IgD-negative memory B cell (primary cell): ENCODE results near the gene PTPRJ. TPM values are rescaled to one million over a fixed set of nuclear protein-coding genes. Genes with fewer than 3 reads are reported as not detected.
"Not testable (repeated sequence)": the region's sequence is repeated elsewhere in the genome, so short reads cannot be mapped to it uniquely, and the experiment has no call there.

Source experiments
- H3K27ac Mint-ChIP-seq, 3 donors: one replicate each; pipeline ENCODE4 v1.8.0; 2020 to 2022; ENCODE audit warnings: mild to moderate bottlenecking in 3 of 3, mixed read lengths in 3 of 3, moderate library complexity in 1 of 3
- H3K27me3 Mint-ChIP-seq: one replicate; pipeline ENCODE4 v1.8.0; 2021; ENCODE audit warnings: mixed read lengths
- H3K36me3 Mint-ChIP-seq: one replicate; pipeline ENCODE4 v1.8.0; 2020; ENCODE audit warnings: mild to moderate bottlenecking, mixed read lengths
- H3K4me1 Mint-ChIP-seq, 3 donors: one replicate each; pipeline ENCODE4 v1.8.0; 2020 to 2022; ENCODE audit warnings: mixed read lengths in 3 of 3, mild to moderate bottlenecking in 1 of 3
- H3K4me3 Mint-ChIP-seq, 4 donors: one replicate each; pipeline ENCODE4 v1.8.0; 2020 to 2022; ENCODE audit warnings: mild to moderate bottlenecking in 4 of 4, mixed read lengths in 4 of 4, moderate library complexity in 3 of 4
- H3K9me3 Mint-ChIP-seq, 3 donors: one replicate each; pipeline ENCODE4 v1.8.0; 2020 to 2021; ENCODE audit warnings: mixed read lengths in 3 of 3, mild to moderate bottlenecking in 1 of 3
- polyA plus RNA-seq: library from polyadenylated mRNA; unstranded; fragments of 300-500 nt; fragmentation: Illumina TruSeq; gene quantifications from one replicate; pipeline ENCODE4 v1.2.3, GENCODE V29; 2021

Gene PTPRJ
- polyA plus RNA-seq, 1 donor from 2014 or later, result 8.1 TPM

GRCh38 chr11:48134221-48134922 is 154.0 kb downstream of the PTPRJ start:
- no peaks in the 10 kb centered on the region for H3K4me1 Mint-ChIP-seq
- no peak overlapping the region for H3K4me3 Mint-ChIP-seq
- no peaks in the 10 kb centered on the region for H3K9me3 Mint-ChIP-seq
- no peak overlapping the region for H3K27ac Mint-ChIP-seq
- peaks cover 5% of the 10 kb centered on the region for H3K36me3 Mint-ChIP-seq
- H3K27me3 Mint-ChIP-seq, result no peaks in the 10 kb centered on the region

DNA sequence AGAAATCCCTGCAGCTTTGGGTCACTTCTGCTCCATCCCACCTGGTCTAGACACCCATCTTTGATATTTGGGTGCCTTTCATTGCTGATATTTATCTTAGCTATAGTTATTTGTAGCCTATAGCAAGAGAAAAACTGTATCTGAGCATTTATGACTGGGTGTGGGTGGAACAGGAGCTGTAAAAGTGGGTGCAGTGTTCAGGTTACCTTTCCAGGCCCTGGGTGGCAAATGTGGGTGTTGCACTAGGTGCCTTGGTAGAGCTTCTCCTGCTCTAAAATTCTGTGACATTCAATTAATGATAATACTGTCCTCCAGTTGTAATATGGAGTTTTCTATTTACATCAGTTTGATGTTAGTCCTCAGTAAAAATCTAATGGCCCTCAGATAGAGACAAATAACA is 157.9 kb downstream of the PTPRJ start:
- H3K9me3 Mint-ChIP-seq, result no peaks in the 10 kb centered on the region
- H3K4me1 Mint-ChIP-seq, result peaks cover 0 to 8% (median 1%) of the 10 kb centered on the region in 3 donors
- H3K4me3 Mint-ChIP-seq, result no peak overlapping the region
- H3K36me3 Mint-ChIP-seq, result peaks cover 6% of the 10 kb centered on the region
- H3K27me3 Mint-ChIP-seq, result no peaks in the 10 kb centered on the region
- H3K27ac Mint-ChIP-seq, result no peak overlapping the region

DNA sequence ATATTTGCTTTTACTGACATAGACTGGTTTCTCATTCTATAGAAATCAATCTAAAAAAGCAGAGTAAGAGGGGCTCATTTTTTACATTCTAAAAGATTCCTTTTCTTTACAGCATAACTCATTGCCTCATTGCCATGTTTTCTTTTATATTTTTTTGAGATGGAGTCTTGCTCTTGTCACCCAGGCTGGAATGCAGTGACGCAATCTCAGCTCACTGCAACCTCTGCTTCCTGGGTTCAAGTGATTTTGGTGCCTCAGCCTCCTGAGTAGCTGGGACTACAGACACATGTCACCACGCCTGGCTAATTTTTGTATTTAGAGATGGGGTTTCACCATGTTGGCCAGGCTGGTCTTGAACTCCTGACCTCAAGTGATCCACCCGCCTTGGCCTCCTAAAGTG is 159.5 kb downstream of the PTPRJ start:
- H3K27ac Mint-ChIP-seq, result peak overlapping the region in 1 of 3 donors; percentile 69
- not testable (repeated sequence) for H3K4me1 Mint-ChIP-seq, H3K27me3 Mint-ChIP-seq, H3K36me3 Mint-ChIP-seq, H3K9me3 Mint-ChIP-seq, H3K4me3 Mint-ChIP-seq

DNA sequence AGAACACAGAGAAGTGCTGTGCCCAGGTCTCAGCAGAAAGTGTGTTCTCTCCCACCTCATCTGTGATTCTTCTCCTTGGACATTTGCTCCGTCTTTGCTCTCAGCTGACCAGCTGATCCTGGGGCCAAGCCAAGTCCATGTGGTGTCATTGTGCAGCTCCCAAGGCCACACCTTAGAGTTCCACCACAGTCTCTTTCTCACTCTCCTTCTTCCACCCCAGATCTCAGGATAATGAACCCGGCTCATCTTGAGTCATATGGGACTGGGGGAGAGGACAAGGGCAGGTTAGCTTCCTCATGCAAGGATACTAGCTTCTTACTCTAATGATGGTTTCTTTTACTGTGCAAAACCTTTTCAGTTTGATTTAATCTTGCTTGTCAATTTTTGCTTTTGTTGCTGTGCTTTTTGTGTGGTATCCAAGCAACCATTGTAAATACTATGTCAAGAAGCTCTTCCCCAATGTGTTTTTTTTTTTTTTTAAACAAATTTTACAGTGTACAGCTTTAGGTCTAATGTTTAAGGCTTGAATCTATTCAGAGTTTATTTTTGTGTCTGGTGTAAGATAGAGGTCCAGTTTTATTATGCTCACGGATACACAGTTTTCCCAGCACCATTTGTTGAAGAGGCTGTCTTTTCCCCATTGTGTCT is 161.2 kb downstream of the PTPRJ start:
- no peak overlapping the region for H3K4me3 Mint-ChIP-seq
- no peaks in the 10 kb centered on the region for H3K9me3 Mint-ChIP-seq
- H3K27me3 Mint-ChIP-seq, result no peaks in the 10 kb centered on the region
- H3K36me3 Mint-ChIP-seq, result peaks cover 8% of the 10 kb centered on the region
- peak overlapping the region in 1 of 3 donors; percentile 74 for H3K27ac Mint-ChIP-seq
- peaks cover 0 to 8% (median 1%) of the 10 kb centered on the region in 3 donors for H3K4me1 Mint-ChIP-seq

GRCh38 chr11:48142889-48143288 is 162.5 kb downstream of the PTPRJ start:
- Mint-ChIP-seq H3K4me3 (no peak overlapping the region), H3K36me3 (peaks cover 8% of the 10 kb centered on the region), H3K27me3 (no peaks in the 10 kb centered on the region), H3K9me3 (no peaks in the 10 kb centered on the region), H3K27ac (no peak overlapping the region), H3K4me1 (peaks cover 0 to 8% (median 1%) of the 10 kb centered on the region in 3 donors)

GRCh38 chr11:48148749-48149148 is 168.4 kb downstream of the PTPRJ start:
- Mint-ChIP-seq H3K36me3 (peaks cover 8% of the 10 kb centered on the region), H3K27me3 (no peaks in the 10 kb centered on the region), H3K27ac (no peak overlapping the region), H3K9me3 (peaks cover 6 to 8% (median 7%) of the 10 kb centered on the region in 3 donors), H3K4me1 (peaks cover 0 to 2% (median 0%) of the 10 kb centered on the region in 3 donors), H3K4me3 (no peak overlapping the region)

GRCh38 chr11:48150213-48150612 is 169.9 kb downstream of the PTPRJ start:
- Mint-ChIP-seq H3K4me3 (no peak overlapping the region), H3K9me3 (peaks cover 6 to 15% (median 10%) of the 10 kb centered on the region in 3 donors), H3K36me3 (peaks cover 8% of the 10 kb centered on the region), H3K27me3 (no peaks in the 10 kb centered on the region), H3K27ac (no peak overlapping the region), H3K4me1 (peaks cover 0 to 2% (median 0%) of the 10 kb centered on the region in 3 donors)

GRCh38 chr11:48154151-48154550 is 173.8 kb downstream of the PTPRJ start:
- Mint-ChIP-seq H3K36me3 (peaks cover 17% of the 10 kb centered on the region), H3K9me3 (peaks cover 8 to 15% (median 10%) of the 10 kb centered on the region in 3 donors), H3K27ac (no peak overlapping the region), H3K4me1 (peaks cover 0 to 2% (median 0%) of the 10 kb centered on the region in 3 donors), H3K27me3 (no peaks in the 10 kb centered on the region), H3K4me3 (no peak overlapping the region)

GRCh38 chr11:48161951-48162884 is 181.9 kb downstream of the PTPRJ start:
- Mint-ChIP-seq H3K27me3 (no peaks in the 10 kb centered on the region), H3K4me3 (no peak overlapping the region), H3K36me3 (peaks cover 10% of the 10 kb centered on the region), H3K9me3 (no peaks in the 10 kb centered on the region), H3K4me1 (no peaks in the 10 kb centered on the region), H3K27ac (peak overlapping the region in 1 of 3 donors; percentile 20)

GRCh38 chr11:48162885-48163268 is 182.5 kb downstream of the PTPRJ start:
- H3K4me3 Mint-ChIP-seq, result no peak overlapping the region
- no peaks in the 10 kb centered on the region for H3K27me3 Mint-ChIP-seq
- no peaks in the 10 kb centered on the region for H3K9me3 Mint-ChIP-seq
- H3K36me3 Mint-ChIP-seq, result peaks cover 8% of the 10 kb centered on the region
- no peak overlapping the region for H3K27ac Mint-ChIP-seq
- no peaks in the 10 kb centered on the region for H3K4me1 Mint-ChIP-seq

- H3K4me1 Mint-ChIP-seq, result no peaks in the 10 kb centered on the region
- no peak overlapping the region for H3K27ac Mint-ChIP-seq
- H3K4me3 Mint-ChIP-seq, result no peak overlapping the region
- H3K36me3 Mint-ChIP-seq, result peaks cover 10% of the 10 kb centered on the region
- H3K9me3 Mint-ChIP-seq, result no peaks in the 10 kb centered on the region
- no peaks in the 10 kb centered on the region for H3K27me3 Mint-ChIP-seq
Measured at GRCh38 chr11:48163360-48164100, 183.2 kb downstream of the PTPRJ start.

DNA sequence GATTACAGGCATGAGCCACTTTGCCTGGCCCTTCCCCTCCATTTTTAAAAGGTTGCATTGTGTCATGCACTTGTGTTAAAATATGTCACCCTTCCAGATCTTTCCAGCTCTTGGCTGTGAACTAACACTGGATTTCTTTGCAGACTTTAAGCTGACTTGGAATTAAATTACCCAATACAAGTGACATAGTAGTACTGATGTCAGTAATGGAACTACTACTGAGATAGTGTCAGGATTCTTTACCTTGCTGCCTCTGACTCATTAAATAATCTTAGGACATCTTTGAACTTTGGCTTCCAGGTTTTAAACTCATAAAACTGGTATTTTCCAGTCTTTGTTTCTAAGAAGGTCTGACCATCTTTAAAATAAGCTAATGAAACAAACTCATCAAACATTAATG is 184.5 kb downstream of the PTPRJ start:
- H3K9me3 Mint-ChIP-seq, result no peaks in the 10 kb centered on the region
- H3K36me3 Mint-ChIP-seq, result peaks cover 8% of the 10 kb centered on the region

DNA sequence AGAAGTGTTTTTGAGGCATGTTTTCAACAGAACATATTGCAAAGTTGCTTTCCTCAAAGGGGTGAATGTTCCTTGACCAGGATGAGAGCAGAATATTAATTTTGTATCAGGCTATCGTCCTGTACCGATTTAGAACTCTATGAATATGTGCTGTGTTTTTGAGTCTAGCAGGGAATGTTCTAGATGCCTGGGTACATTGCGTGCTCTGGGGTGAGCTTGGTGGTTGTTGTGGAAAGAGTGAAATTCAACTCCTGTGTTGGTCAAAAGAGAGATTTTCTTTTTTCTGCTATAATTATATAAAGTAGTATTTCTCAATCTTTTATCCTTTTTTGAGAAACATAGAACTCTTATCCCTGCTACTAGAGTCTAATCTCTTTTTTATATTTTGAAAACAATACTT is 185.1 kb downstream of the PTPRJ start:
- no peak overlapping the region for H3K27ac Mint-ChIP-seq
- peaks cover 0 to 1% (median under 1%) of the 10 kb centered on the region in 3 donors for H3K4me1 Mint-ChIP-seq
- H3K4me3 Mint-ChIP-seq, result no peak overlapping the region
- peaks cover 8% of the 10 kb centered on the region for H3K36me3 Mint-ChIP-seq
- no peaks in the 10 kb centered on the region for H3K27me3 Mint-ChIP-seq
- no peaks in the 10 kb centered on the region for H3K9me3 Mint-ChIP-seq

More for the DNA sequence above, 184.5 kb downstream of the PTPRJ start:
- no peaks in the 10 kb centered on the region for H3K27me3 Mint-ChIP-seq
- H3K27ac Mint-ChIP-seq, result no peak overlapping the region
- H3K4me3 Mint-ChIP-seq, result no peak overlapping the region
- no peaks in the 10 kb centered on the region for H3K4me1 Mint-ChIP-seq

GRCh38 chr11:48167380-48167779 is 187.0 kb downstream of the PTPRJ start:
- no peak overlapping the region for H3K27ac Mint-ChIP-seq
- H3K36me3 Mint-ChIP-seq, result peaks cover 7% of the 10 kb centered on the region
- no peak overlapping the region for H3K4me3 Mint-ChIP-seq
- H3K9me3 Mint-ChIP-seq, result no peaks in the 10 kb centered on the region
- peaks cover 0 to 11% (median 8%) of the 10 kb centered on the region in 3 donors for H3K4me1 Mint-ChIP-seq
- H3K27me3 Mint-ChIP-seq, result no peaks in the 10 kb centered on the region
